GM12875 (cell line): Measurements from ENCODE around the gene CTNNBL1.

ENCODE experiments used
- H3K4me3 ChIP-seq: one replicate; pipeline ENCODE4 v1.5.1; 2011; ENCODE audit warnings: low read depth, low read length, control low read depth
- CTCF ChIP-seq: IDR thresholded peaks from 2 replicates; pipeline ENCODE4 v1.5.1; 2011; ENCODE audit warnings: low read depth, mild to moderate bottlenecking, control low read depth, inconsistent platforms, low read length, moderate library complexity, borderline replicate concordance; ENCODE audit not compliant: insufficient read depth

Gene CTNNBL1

GRCh38 chr20:37871751-37872150 lies 177.9 kb downstream of the CTNNBL1 start:
- H3K4me3 ChIP-seq: no peak overlapping the region
- TF ChIP-seq CTCF: no peak

GRCh38 chr20:37872161-37872560 lies 178.3 kb downstream of the CTNNBL1 start:
- TF ChIP-seq CTCF: no peak
- H3K4me3 ChIP-seq: no peak overlapping the region

- H3K4me3 ChIP-seq: no peak overlapping the region
- no peak for TF ChIP-seq CTCF
These were observed 180.1 kb downstream of the CTNNBL1 start for GRCh38 chr20:37873884-37874283.

GRCh38 chr20:37875460-37876175 lies 181.8 kb downstream of the CTNNBL1 start:
- no peak for TF ChIP-seq CTCF
- no peak overlapping the region for H3K4me3 ChIP-seq

- H3K4me3 ChIP-seq: no peak overlapping the region
- TF ChIP-seq CTCF: no peak
These were observed 183.0 kb downstream of the CTNNBL1 start for GRCh38 chr20:37876863-37877262.

- H3K4me3 ChIP-seq: no peak overlapping the region
- TF ChIP-seq CTCF: no peak
These were observed 184.3 kb downstream of the CTNNBL1 start for GRCh38 chr20:37877832-37878772.
